ENCODE results near the gene NRXN3.

Gene NRXN3

DNA sequence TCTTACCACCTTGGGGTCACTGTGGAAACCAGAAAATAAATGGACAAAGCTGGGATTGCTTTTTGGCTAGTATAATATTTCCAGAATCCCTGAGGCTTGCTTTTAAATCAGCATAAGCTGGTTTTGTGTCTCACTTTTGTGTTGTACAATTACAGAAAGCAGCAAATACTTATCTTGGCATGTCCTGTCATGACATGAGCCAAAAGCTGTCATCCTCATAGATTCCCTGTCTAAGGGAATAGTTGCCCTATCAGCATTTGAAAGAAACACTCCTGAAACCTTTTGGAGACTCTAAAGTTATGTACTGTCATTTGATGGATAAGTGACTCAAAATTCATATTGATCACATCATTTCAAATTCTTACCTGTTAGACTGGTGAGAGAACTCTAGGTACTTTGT lies 987.2 kb downstream of the NRXN3 start:
- no peak for TF ChIP-seq CTCF (IDR thresholded peaks at IDR 0.05; ENCODE audit: borderline replicate concordance, insufficient read depth, low read depth, low read length)
- no peak overlapping the region for H3K4me3 ChIP-seq (ENCODE audit: low read depth, low read length)

DNA sequence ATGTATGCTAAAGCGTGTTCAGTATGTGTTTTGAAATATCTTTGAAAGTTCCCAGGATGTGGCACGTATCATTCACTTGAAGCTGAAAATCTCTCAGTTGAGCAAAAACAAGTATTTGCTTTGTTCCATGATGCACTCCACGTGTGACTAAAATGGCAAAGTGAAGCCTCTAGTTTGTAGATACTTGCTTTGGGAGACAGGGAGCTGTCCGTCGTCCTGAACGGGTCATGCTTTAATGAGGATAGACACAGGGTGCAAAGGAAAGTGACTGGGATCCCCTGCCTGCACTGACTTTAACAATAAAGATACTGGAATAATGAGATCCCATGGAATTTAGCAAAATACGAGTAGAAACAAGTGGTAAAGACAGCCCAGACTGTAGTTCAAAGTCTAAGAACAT lies 991.4 kb downstream of the NRXN3 start:
- H3K4me3 ChIP-seq (ENCODE audit: low read depth, low read length), result no peak overlapping the region
- no peak for TF ChIP-seq CTCF (IDR thresholded peaks at IDR 0.05; ENCODE audit: borderline replicate concordance, insufficient read depth, low read depth, low read length)

GRCh38 chr14:79162833-79163232 lies 992.7 kb downstream of the NRXN3 start:
- no peak for TF ChIP-seq CTCF (IDR thresholded peaks at IDR 0.05; ENCODE audit: borderline replicate concordance, insufficient read depth, low read depth, low read length)
- H3K4me3 ChIP-seq (ENCODE audit: low read depth, low read length), result no peak overlapping the region

- TF ChIP-seq CTCF (IDR thresholded peaks at IDR 0.05; ENCODE audit: borderline replicate concordance, insufficient read depth, low read depth, low read length), result no peak
- no peak overlapping the region for H3K4me3 ChIP-seq (ENCODE audit: low read depth, low read length)
These were observed 995.4 kb downstream of the NRXN3 start for GRCh38 chr14:79165471-79166090.

DNA sequence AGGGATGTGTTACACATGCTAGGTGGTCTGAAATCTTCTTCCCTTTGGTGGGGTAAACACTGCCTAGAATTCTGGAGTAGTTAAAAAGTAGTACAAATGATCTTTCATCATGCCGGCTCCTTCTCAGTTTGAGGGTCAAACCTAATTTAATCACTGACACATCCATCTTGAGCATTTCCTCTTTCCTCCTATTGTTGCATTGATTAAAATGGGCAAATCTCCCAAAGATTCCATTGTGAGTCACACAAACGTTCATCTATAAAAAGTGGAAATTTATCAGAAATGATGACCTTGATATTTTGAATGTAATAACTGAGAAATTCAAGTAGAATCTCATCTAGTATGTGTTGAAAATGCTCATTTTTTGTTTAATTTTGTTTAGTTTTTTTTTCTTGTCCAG lies 996.0 kb downstream of the NRXN3 start:
- TF ChIP-seq CTCF (IDR thresholded peaks at IDR 0.05; ENCODE audit: borderline replicate concordance, insufficient read depth, low read depth, low read length), result no peak
- no peak overlapping the region for H3K4me3 ChIP-seq (ENCODE audit: low read depth, low read length)

DNA sequence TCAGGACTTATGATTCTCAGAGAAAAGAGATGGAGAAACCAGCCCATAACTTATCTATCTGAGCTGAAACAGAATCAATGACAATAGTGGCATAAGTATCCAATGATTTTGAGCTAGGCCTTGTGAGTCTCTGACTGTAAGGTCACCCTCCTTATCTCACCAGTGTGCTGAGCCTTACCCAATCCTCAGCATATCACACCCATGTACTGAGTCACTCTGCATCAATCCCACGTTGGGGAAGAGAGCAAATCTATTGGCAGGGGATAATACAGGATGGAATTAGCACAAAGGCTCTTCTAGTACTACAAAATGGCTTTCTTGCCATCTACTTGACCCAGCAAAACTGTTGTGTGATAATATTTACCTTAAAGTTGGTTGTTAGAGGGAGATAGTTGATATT lies 997.8 kb downstream of the NRXN3 start:
- no peak overlapping the region for H3K4me3 ChIP-seq (ENCODE audit: low read depth, low read length)
- TF ChIP-seq CTCF (IDR thresholded peaks at IDR 0.05; ENCODE audit: borderline replicate concordance, insufficient read depth, low read depth, low read length), result no peak

- no peak for TF ChIP-seq CTCF (IDR thresholded peaks at IDR 0.05; ENCODE audit: borderline replicate concordance, insufficient read depth, low read depth, low read length)
- H3K4me3 ChIP-seq (ENCODE audit: low read depth, low read length), result no peak overlapping the region
These were observed 1005.5 kb downstream of the NRXN3 start for GRCh38 chr14:79175671-79176070.
